Adrenal gland (tissue), 5 donors: ENCODE data around the gene C16orf96.

ENCODE experiments used
- POLR2A ChIP-seq, 2 donors: fragments of 450-650 bp; IDR thresholded peaks; one replicate each; pipeline ENCODE4 v1.6.1; 2017; ENCODE audit warnings: antibody characterized with exemption in 2 of 2, mild to moderate bottlenecking in 2 of 2, moderate library complexity in 1 of 2
- TF ChIP-seq, protein P1 (sequence below), 6 experiments: fragments of 450-650 bp in 4 of 6; fragments of 200-600 bp in 2 of 6; sonication (generic) in 1 of 6; IDR thresholded peaks; 1 replicate in 5 of 6; 2 replicates in 1 of 6; pipeline versions ENCODE4 v1.5.1 to v1.8.0; 2016 to 2021; ENCODE audit warnings: antibody characterized with exemption in 6 of 6, mild to moderate bottlenecking in 2 of 6, moderate library complexity in 1 of 6
- donor health status: DM: no; HTN: no; CAD: no.

DNA sequence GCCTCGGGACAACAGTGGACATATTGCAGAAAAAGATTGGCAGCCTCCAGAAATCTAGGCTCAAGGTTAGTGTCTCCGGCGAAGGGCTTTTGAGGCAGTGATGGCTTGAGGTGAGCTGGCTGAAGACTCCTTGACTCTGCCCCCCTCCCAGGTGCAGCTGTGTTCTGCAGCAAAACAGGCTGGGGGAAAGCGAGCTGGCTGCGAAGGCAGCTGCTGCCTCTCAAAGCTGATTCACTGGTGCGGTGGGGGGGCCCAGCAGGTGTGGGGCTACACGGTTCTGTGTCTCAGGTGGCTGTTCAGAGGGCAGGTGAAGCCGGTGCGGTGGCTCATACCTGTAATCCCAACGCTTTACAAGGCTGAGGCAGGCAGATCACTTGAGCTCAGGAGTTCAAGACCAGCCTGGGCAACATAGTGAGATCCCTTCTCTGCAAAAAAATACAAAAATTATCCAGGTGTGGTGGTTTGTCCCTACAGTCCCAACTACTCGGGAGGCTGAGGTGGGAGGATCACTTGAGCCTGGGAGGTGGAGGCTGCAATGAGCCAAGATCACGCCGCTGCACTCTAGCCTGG is 22.9 kb downstream of the C16orf96 start:
- TF ChIP-seq, protein P1, sequence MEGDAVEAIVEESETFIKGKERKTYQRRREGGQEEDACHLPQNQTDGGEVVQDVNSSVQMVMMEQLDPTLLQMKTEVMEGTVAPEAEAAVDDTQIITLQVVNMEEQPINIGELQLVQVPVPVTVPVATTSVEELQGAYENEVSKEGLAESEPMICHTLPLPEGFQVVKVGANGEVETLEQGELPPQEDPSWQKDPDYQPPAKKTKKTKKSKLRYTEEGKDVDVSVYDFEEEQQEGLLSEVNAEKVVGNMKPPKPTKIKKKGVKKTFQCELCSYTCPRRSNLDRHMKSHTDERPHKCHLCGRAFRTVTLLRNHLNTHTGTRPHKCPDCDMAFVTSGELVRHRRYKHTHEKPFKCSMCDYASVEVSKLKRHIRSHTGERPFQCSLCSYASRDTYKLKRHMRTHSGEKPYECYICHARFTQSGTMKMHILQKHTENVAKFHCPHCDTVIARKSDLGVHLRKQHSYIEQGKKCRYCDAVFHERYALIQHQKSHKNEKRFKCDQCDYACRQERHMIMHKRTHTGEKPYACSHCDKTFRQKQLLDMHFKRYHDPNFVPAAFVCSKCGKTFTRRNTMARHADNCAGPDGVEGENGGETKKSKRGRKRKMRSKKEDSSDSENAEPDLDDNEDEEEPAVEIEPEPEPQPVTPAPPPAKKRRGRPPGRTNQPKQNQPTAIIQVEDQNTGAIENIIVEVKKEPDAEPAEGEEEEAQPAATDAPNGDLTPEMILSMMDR (IDR thresholded peaks at IDR 0.05), result no peak
- TF ChIP-seq POLR2A (IDR thresholded peaks at IDR 0.05), result no peak
